NCI-H748 (cell line): Measurements from ENCODE around the gene NIBAN1.
"Not testable (repeated sequence)": the region's sequence is repeated elsewhere in the genome, so short reads cannot be mapped to it uniquely, and the experiment has no call there.

Experiments used
- DNase-seq: peaks from one replicate; lab custom pipeline; 2025; ENCODE audit not compliant: unreplicated experiment; lab: John Stamatoyannopoulos, UW

The NIBAN1 gene

DNA sequence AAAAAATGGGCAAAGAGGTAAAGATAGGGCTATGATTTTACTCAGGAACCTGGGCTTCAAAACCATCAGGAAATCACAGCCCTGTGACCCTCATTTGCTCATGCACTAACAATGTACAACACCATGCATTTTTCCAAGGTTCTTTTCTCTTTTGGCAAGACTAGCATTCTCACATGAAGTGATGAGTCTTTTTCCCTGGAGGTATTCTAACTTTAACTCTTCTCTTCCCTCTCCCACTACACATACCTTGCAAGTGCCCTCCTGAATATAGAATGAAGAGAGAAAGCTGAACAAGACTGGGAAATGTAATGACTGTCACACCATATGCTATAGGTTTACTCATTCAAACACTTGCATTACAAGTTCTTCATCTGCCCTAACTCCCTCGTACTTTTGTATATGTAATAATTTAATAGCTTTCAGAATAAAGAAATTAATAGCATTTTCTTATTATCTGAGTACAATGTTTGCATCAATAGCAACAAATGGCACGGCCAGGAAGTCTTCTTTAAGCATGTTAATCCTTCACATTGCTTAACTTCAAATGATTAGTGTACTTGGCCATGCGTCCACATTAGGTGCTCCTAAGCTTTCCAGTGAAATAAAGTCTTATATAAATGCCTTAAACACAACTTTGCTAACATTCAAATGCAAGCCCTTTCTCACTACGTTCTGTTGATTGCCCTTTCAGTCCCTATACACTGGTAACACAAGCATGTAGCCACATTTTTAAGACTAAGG lies 1.8 kb downstream of the NIBAN1 start:
- DNase-seq, result no peak

DNA sequence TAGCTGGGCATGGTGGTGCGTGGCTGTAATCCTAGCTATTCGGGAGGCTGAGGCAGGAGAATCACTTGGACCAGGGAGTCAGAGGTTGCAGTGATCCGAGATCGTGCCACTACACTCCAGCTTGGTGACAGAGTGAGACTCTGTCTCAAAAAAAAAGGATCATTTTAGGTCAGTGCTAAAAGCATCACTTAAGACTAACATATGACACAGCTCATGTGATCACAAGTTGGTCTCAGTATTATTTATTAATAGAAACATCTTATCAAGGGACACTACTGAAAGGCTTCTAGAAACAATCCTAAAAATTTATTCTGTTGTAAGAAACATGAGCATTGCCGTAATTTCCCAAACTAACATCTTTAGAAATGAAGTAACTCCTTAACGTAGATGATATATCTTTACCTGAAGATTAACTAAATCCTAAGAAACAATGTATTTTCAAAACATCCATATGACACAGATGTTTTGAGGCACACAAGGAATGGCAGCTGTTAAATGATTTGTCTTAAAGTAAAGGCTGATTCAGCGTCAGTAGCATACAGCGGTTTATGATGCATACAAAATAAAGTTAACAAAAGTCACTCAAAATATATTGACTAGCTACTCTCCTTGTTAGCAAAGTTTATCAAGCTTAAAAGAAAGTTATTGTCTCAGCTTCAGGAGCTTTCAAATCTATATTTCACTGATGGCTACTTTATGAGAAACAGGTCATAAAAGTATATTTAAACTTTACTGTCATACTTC lies 2.6 kb downstream of the NIBAN1 start:
- no peak for DNase-seq

DNA sequence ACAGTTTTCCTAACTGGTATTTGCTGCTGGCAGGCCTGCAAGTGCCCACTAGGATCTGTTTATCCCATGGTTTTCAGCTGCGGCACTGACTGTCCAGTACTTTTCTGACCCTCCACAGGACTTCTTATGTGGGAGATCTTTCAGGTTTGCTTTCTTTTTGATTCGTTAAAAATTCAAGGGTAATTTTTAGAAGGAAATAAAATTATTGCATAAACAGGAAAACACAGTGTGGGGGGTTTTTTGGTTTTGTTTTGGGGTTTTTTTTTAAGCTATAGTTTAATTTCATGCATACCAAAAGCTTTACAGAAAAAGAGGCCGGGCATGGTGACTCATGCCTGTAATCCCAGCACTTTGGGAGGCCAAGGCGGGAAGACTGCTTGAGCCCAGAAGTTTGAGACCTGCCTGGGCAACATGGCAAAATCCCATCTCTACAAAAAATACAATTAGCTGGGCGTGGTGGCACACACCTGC lies 3.6 kb downstream of the NIBAN1 start:
- no peak for DNase-seq

DNA sequence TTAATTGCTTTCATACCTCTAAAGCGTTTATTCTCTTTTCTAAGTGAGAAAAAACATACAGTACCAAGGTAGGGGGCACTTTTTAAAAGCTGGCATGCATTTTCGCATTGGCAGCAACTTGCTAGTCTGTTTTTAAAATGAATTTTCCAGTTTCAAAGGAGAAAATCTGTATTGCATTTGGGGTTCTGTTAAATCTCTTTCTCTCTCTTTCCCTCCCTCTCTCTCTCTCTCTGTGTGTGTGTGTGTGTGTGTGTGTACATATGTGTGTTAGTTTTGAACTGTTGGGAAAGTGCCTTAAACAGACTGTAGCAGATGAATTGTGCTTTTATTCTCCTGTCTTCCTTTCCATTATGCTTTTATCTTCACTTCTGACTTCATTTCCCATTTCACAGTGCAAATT lies 7.3 kb downstream of the NIBAN1 start:
- DNase-seq, result no peak

DNA sequence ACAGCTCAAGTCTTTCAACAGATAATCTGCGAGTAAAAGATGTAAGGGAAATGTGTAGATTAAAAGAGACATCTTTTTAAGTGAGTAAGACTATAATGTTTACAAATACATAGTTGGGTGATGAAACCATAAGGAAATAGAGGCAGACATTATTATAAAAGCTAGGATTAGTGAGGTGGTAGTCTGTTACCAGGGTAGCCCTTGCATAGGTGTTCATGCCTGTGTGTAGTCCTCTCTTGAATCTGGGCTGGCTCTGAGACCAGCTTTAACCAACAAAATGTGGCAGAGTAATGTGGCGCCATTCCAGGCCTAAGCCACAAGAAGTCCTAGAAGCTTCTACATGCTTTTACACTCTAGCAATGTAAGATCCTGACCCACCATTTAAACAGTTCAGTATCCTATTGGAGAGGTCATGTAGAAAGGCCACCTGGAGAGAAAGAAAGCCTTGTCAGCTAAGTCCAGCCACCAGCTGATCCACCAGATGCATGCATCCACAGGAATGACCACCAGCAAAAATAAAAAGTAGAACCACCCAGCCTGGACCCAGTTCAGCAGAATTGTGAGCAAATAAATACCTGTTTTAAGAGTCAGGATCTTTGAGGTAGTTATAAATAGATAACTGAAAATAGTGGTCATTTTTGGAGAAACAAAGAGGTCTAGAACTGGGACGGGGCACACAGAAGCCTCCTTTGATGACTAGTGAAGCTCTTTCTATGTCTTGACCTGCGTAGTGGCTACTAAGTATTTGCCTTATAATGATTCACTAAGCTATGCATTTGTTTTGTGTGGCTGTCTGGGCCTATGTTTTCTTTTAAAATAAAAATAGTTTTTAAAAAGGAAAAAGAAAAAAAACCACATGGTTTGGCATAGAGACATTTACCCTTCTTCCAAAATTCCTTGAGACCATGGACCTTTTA lies 8.1 kb downstream of the NIBAN1 start:
- no peak for DNase-seq

DNA sequence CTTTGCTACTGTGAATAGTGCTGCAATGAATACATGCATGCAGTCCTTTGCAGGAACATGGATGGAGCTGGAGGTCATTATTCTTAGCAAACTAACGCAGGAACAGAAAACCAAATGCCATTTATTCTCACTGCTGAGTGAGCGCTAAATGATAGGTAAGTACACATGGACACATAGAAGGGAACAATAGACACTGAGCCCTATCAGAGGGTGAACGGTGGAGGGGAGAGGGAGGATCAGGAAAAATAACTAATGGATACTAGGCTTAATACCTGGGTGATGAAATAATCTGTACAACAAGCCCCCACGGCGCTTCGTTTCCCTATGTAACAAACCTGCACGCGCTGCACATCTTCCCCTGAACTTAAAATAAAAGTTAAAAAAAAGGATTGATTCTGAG lies 8.9 kb downstream of the NIBAN1 start:
- DNase-seq, result peak; percentile 1

DNA sequence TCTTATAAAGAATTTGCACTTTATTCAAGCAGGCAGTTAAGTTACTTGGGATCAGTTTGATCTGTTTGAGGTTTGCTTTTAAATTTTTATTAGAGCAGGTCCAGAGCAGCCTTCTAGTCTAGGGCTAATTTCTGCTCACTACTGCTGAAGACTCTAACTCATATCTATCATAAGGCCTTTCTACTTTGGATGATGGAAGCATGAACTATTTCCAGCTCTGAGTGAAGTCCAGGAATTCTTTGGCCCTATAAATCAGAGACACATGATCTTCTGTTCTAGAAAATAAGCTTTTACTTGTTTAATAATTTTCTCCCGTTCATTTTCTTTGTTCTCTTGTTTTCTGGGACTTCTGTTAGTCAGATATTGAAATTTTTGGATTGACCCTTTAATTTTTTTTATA lies 14.7 kb downstream of the NIBAN1 start:
- DNase-seq, result no peak

DNA sequence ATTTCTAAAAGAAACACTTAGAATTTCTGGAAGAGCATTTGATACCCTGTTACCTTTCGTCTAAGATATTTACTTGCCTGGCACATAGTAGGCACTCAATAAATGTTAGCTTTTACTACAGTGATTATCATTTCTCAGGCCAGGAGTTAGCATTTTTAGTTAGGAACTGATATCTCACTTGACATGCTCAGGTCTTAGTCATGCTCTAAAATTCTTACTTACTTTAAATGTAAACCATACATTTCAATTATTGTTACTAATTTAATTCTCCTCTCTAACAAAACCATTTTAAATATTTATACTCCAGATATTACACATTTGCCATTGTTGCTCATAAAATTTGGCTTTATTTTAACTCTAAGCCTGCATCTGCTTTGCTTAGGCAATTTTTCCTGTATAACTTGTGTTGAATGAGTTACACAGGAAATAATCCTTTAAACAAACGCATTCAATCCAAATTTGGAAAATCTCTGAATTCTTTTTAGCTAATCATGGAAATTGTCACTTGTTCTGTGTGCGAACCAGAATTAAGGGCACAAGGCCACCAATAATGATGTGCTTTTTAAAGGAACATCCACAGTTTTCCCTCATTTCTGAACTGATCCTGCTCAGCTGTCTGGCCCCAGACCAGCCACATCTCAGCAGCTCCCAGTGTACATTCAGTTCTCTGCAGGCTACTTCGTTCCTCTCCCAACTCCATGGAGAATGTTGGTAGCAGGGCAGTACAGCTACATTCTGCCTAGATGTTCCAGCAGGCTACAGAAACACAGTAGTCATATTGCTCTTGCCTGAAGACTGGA lies 15.6 kb downstream of the NIBAN1 start:
- DNase-seq, result no peak

DNA sequence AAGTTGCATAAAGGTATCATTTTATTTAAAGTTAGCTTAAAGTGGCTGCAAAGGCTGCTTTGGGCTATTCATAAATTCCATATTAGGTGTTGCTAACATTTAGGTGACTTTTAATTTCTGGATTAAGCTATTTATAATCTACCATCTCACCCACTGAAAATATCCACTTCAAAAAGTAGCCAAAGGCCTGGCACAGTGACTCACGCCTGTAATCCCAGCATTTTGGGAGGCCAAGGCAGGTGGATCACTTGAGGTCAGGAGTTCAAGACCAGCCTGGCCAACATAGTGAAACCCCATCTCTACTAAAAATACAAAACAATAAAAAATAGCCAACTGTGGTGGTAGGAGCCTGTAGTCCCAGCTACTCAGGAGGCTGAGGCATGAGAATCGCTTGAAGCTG lies 16.4 kb downstream of the NIBAN1 start:
- not testable (repeated sequence) for DNase-seq

DNA sequence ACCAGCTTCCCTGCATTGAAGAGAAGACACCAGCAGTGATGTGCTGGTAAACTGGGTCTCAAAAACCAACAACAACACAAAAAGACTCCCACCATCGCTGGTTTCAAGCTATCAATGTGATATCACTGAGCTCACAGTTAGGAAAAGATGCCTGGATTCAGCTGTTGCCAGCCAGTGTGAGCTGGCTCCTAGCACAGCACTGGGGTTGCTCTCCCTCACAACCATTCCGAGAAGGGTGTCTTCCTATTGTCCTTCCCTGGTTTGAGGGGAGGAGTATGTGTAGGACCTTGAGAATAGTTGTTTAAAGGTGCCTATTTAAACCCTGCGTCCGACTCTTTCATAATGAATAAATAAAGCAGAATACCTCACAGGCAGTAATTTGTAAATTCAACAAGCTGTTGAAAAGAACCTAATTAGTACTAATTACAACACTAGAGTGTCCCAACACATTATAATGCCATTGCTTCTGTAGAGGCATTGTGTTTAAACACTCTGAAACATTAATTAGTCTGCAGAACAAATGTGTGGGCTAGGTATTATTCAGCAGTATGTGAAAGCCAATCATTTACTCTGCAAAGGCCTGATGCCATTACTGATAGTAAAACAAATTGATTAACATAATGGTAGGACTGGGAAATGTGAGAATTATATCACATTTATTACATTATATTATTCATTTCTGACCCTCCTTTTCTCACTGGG lies 17.2 kb downstream of the NIBAN1 start:
- DNase-seq, result peak; percentile 69

DNA sequence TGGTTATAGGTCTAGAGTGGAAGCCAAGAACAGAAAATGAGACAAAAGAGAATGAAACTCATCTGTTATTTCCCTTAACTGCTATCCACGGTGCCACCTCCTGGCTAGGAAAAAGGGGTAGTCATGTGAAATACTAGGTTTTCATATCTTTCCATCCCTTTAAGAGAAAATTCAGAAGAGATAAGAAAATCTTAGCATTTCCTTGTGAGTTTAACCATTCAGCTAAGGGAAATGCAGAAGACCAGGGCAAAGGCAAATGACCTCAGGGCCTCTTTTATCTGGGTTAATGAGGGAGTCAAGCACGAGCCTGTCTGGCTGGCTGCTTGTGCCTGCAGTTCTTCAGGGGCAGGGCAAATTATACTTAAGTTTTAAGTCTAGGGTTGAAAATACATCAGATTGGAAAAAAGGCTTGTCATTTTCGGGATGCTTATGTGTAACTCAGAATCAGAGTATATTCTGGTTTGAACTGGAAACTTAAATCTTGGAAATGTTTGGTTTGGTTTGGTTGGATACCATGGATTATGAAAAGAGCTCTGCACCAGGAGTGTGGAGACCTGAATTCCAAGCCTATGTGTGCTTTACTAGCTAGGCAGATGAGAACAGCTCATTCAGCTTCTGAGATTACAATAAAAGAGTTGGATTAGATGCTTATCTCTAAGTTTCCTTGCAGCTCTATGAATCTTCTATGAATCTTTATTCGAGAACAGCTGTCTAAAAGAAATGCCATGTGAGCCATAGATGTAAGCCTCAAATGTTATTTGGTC lies 19.9 kb downstream of the NIBAN1 start:
- no peak for DNase-seq

DNA sequence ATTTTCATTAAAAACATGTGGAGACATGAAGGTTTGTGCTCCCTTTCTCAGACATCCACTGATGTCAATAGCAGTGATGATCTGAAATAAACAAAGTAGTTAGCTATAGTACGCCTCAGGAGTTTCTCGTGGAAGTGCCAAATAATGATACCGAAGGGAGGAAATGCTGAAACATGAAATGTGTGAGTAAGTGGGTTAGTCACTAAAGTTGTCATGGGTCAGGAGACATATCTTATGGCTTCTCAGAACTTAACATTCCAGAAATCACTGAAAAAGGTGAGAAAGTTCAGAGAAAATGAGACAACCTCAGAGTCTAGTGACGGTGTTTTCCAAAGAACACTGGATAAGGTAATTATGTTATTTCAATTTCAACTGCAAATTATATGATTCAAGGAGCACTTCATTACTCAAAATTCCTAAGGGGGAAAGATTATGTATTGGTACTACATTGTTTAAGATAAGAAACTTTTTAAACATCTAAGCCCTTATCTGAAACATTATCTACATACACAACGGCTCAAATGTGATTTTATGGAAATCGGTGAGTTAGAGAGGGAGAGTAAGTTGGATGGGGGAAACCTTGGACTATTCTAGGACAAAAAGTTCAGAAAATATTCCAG lies 20.6 kb downstream of the NIBAN1 start:
- no peak for DNase-seq

DNA sequence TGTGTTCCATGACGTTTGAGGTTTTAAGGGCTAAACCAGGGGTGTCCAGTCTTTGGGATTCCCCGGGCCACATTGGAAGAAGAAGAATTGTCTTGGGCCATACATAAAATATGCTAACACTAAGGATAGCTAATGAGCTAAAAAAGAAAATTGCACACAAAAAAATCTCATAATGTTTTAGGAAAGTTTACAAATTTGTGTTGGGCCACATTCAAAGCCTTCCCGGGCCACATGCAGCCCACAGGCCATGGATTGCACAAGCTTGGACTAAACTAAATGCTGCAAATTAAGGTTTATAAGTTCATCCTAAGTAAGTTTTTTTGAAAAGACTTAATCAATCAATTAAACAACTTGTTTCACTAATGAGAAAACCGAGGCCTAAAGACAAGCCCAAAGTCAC lies 21.9 kb downstream of the NIBAN1 start:
- no peak for DNase-seq

DNA sequence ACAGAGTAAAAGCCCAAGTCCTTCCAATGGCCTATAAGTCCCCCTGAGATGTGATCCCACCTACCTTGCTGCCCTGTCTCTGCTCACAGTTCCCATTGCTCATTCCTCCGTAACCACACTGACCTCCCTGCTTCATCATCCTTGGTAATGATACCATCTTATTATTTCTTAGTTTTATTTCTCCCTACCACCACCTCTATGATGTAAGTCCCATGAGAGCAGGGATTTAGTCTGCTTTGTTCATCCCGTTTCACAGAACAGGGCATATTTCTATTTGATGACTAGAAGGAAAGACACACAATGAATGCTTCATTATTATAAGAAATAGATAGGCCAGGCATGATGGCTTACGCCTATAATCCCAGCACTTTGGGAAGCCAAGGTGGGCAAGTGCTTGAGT lies 22.5 kb downstream of the NIBAN1 start:
- DNase-seq, result no peak

DNA sequence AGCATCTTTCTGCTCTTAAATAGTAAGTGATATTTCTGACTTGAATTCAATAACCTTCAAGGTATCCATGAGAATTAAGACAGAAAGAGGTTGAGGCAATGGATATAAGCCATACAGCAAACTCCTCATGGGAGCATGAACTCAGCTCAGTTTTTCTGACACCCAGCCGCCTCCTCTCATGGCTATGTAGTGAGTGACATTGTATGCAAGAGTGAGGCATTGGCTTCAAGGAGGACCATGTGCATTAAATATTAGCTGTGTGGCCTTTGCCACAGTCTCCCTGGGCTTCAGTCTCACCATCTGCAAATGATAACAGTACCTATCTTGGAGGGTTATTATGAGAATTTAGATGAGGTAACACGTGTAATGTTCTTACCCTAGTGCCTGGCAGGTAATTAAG lies 23.4 kb downstream of the NIBAN1 start:
- DNase-seq, result no peak

DNA sequence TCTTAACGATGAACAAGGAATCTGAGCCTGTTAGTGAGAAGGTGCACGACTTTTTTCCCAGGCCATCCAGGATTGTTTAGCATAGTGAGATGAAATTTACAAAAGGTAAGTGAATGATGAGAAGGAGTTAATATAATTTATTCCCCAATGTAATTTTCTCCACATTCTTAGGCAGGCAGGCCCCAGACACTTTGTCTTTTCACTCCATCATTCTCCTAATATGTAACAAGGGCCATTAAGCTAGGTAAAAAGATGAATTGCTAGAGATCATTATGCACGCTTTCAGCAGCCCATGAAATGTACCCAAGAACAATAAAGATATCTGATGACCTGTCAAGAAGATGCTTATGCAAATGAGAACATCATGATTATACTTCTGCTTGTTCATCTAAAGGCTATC lies 24.1 kb downstream of the NIBAN1 start:
- DNase-seq, result no peak

DNA sequence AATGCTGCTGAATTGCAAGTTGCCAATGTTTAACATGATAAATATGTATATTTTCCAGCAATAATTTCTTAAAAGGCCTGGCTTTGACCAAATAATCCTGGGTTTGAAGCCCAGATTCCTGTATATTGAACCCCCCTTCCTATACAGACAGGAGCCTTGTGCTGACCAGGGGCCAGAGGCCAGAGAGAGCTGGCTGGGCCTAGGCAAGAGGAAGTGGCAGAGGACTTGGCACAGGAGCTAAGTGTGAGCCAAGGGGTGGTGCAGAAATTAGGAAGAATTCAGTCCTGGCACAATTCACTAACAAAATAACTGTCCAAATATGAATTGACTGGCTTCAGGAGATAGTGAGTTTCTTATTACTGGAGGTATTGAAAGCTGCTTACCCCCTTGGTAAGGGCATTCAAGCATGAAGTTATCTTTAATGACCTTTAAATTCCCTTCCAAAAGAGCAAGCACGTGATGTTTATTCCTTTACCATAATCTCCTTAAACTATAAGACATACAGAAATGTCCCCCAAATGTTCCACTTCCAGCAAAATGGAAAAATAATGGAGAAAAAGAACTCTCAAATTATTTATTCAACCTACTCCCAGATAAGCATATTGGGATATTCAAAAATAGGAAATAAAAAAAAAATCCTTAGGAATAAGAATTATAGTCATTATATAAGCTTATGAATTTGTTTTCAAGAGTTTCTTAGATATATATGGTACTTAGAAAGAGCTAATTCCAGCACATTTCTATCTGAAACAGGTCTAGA lies 26.6 kb downstream of the NIBAN1 start:
- DNase-seq, result no peak
